NCI-H1694 (cell line): ENCODE results near the gene MAP1LC3B2.

Experiments
- DNase-seq: peaks from one replicate; lab custom pipeline; 2025; lab: John Stamatoyannopoulos, UW

MAP1LC3B2 gene

DNA sequence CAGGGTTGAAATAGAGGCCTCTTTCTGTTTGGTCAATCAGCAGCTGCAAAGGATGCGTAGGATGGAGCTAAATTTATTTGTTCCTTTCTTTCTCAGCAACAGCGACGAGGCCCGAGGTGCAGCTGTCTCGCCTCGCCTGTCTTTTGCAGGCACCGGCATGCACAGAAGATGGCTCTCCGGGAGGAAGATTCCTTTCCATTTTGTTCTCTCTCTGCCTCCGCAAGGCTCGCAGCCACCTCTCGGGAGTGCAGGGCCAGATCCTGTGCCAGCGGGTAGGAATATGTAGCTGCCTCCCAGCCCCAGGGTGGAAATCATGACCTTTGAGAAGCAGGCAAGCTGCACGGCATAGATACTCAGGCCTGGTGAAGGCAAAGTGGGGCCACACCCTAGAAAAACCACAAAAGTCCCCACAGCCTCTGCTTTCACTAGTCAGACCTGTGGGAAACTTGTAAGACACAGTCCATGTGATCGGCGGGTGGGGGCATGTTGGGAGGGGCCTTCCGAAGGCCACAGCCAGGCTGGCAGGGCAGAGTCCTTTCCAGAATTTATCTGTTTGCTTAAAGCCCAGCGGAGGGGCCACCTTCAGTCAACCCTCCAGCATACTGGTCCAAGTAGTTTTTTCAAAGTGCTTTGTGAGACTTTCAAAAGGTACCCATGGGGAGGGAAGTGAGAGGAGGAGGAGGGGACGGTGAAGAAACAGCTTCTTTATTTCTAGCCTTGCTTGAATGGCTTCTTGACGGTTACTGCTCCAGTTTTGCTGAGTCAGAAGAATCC, at the start of gene MAP1LC3B2:
Gene MAP1LC3B2, plus strand, starts transcription at position 220 of the 774 bp plus-strand sequence. CDS start 16,562 bp downstream, outside the sequence.
- DNase-seq, result no peak

GRCh38 chr12:116513944-116514343, 45.2 kb upstream of the MAP1LC3B2 start:
- no peak for DNase-seq

DNA sequence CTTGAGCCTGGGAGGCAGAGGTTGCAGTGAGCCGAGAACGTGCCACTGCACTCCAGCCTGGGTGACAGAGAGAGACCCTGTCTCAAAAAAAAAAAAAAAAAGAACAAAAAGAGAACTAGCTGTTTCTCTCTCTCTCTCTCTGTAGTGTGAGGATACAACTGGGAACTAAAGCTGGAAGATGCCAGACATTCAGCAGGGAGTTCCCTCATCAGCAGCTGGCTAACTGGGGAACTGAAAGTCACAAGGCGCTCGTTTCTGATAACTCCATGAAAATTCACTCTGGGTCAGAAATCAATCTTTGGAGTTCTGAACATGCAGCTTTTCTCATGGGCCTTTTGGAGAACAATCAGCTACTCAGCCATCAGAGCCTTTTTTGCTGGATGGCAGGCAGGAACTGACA, 43.5 kb upstream of the MAP1LC3B2 start:
- no peak for DNase-seq

GRCh38 chr12:116516657-116517056, 42.5 kb upstream of the MAP1LC3B2 start:
- no peak for DNase-seq

DNA sequence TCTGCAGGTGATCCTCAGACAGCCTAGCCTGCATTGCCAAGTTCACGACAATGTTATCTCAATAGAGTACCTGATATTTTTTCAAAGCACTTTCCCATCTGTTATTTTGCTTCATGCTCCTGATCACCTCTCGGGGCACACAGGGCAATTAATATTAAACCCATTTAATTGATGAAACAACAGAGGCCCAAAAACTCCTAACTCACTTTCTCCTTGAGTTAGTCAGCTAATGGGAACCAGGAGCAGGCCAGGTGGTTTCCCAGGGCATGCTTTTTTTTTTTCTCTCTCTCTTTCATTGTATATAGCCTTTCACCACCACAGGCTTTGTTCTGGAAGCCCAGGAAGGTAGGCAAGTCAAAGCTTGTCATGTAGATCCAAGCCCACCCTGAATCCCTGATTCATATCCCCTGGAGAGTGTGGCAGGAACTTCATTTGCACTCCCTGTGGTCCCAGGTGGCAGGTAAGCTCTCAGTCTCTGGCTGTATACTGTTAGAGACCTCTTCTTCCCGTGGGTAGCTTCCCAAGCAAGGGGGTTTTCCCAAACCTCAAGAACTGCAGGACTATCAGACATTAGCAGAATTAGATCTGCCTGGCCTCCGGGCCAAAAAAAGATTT, 41.6 kb upstream of the MAP1LC3B2 start:
- no peak for DNase-seq

DNA sequence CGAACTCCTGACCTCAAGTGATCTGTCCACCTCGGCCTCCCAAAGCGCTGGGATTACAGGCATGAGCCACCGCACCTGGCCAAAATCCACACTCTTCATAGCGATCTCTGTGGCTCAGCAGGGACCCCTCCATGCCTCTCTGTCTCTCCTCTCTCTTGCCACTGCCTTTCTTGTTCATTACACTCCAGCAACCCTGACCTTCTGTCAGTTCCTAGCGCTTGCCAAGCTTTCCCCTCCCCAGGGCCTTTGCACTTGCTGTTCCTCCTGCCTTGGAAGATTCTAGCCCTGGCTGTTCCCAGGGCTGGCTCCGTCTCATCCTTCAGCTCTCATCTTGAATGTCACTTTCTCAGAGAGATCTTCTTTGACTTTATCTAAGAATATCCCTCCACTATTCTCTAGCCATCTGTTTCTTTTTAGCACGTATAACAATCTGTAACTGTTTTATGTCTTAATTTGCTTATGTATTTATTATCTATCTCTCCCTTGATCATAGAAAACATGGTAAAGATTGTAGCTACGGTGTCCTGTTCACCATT, 38.9 kb upstream of the MAP1LC3B2 start:
- DNase-seq, result no peak

GRCh38 chr12:116520801-116521471, 38.2 kb upstream of the MAP1LC3B2 start:
- no peak for DNase-seq

DNA sequence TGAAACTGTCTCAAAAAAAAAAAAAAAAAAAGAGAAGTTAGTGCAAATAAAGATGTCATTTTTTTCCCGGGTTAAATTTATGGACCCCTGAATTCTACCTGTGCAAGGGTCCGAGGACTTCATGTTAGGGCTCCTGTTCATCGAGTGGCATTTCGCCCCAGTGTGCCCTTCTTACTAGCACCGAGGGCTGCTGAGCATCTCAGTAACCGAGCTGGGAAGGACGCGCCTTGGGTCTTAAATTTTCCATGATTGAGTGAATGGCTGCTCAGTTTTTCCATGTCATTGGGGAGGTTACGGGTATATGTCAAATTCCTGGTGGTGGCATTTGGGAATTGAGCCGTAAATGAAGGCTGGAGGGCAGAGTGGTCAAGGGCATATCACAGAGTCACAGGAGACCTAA, 34.9 kb upstream of the MAP1LC3B2 start:
- no peak for DNase-seq

GRCh38 chr12:116524964-116525379, 34.2 kb upstream of the MAP1LC3B2 start:
- DNase-seq, result no peak

GRCh38 chr12:116525418-116526001, 33.7 kb upstream of the MAP1LC3B2 start:
- no peak for DNase-seq

DNA sequence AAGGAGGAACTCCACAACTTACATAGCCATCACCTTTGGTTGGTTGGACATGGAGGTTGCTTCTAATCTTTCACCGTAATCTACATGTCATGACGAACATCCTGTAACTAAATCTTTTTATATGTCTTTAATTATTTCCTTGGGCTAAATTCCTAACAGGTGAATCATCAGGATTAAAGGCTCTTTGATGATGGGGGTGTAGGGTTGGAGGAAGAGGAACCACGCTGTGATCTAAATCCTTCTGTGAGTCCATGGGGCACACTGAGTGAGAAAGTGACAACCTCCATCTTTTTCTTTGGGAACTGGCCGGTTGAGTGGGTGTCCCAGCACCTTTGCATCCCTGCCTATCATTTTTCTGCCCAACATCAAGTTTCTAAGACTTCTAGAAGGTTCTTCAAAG, 31.1 kb upstream of the MAP1LC3B2 start:
- DNase-seq, result no peak

DNA sequence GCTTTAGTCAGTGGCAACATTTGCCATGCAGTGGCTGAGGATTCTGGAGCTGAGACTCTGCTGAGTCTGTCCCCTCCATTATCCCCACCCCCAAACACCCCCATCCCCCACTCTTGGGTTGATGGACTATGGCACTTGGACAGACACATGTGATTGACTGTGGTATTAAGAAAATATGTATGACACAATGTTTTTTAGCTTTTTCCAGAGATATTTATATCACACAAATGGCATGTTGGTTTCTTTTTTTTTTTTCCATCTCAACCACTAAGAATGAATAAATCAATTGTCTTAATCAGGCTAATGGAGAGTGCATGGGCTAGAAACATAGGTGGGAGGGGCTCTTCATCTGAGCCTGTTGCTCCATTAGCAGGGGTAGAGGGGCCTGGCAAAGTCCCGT, 30.7 kb upstream of the MAP1LC3B2 start:
- no peak for DNase-seq

- no peak for DNase-seq
Measured at GRCh38 chr12:116529048-116529447, 30.1 kb upstream of the MAP1LC3B2 start.

DNA sequence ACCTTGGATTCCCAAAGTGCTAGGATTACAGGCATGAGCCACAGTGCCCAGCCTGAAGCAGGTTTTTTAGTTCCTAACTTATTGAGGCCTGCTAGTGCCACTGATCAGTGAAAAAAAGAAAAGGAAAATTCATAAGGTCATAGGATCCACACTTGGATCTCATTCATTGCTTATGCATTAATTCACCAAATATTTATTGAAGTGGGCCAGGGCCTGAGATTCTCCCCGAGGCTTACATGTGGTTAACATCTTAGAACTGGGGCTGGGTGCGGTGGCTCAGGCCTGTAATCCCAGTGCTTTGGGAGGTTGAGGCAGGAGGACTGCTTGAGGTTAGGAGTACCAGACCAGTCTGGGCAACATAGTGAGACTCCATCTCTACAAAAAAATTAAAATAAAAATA, 29.5 kb upstream of the MAP1LC3B2 start:
- no peak for DNase-seq

DNA sequence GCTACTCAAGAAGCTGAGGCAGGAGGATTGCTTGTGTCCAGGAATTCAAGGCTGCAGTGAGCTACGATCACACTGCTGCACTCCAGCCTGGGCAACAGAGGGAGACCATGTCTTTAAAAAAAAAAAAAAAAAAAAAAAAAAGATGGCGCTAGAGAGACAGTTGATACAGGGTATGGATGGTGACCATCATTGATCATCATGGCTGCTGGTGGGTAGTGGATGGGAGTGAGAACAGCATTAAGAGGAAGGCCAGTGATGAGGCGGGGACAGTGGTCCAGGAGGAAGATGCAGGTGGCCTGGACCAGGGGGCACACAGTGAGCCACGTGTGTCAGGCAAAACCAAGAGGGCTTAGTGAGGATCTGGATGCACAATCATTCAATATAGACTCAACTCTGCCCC, 26.8 kb upstream of the MAP1LC3B2 start:
- no peak for DNase-seq

- no peak for DNase-seq
Measured at GRCh38 chr12:116532986-116533342, 26.2 kb upstream of the MAP1LC3B2 start.

GRCh38 chr12:116533343-116534251, 25.6 kb upstream of the MAP1LC3B2 start:
- DNase-seq, result peak; percentile 68

DNA sequence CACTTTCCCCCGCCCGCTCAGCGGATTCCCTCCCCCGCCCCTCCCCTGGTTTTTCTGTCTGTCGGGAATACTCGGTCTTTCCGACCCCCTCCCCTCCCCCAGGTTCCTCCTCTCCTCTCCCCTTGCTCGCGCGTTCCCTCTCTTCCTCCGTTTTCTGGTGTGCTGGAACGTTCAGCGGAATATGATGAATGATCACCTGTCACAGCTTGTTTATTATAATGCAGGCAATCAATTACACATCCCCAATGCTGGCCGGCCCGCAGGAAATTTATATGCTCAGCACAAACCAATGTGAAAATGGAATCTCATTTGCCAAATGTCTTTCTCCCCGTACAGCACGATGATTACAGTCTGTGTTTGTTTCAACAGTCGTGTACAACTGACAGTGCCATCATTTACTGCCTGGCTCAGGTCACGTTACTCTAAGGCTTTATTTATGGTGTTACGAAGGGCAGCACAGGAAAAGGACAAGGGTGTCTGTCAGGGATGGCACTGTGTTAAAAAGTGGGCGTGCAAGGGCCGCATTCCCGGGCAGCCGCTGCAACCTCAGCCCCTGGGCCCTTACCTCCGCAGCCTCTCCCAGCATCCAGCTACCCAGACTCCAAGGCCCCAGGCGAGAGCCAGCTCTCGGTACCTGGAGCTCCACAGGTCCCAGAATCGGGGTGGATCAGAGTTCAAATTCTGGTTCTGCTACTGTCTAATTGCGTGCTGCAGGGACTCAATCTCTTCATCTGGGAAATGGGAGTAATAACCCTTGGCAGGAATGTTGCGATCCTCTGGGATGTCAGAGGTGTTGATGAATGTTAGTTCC, 24.7 kb upstream of the MAP1LC3B2 start:
- peak; percentile 40 for DNase-seq

GRCh38 chr12:116535241-116535640, 23.9 kb upstream of the MAP1LC3B2 start:
- no peak for DNase-seq

GRCh38 chr12:116537101-116537904, 21.9 kb upstream of the MAP1LC3B2 start:
- DNase-seq, result no peak
